GM12878 (cell line): Measurements from ENCODE around the gene EBF3. TPM values are rescaled to one million over a fixed set of nuclear protein-coding genes. Genes with fewer than 3 reads are reported as not detected.

Experiments used
- ATAC-seq: fragments of 200-7000 bp; cut with Tn5 transposase; 3 replicates; pipeline ENCODE4 v1.9.1; 2020; ENCODE audit warnings: mild to moderate bottlenecking, moderate library complexity
- BruUV-seq: library from RNA; stranded (reverse); fragments of 400-500 nt; replicated peaks from 2 replicates; lab custom pipeline; 2021; lab: Mats Ljungman, UMichigan
- CTCF ChIA-PET: fragments of 300-600 bp; sonication (Branson Sonifier 250); formaldehyde crosslinking; extraction: SDS; loops from one replicate; lab custom pipeline; 2021; ENCODE audit warnings: inconsistent platforms; lab: Yijun Ruan, JAX
- POLR2A ChIA-PET: fragments of 350-600 bp; formaldehyde crosslinking; extraction: SDS; loops from one replicate; lab custom pipeline; 2021; ENCODE audit warnings: inconsistent platforms; lab: Charles Lee
- RAD21 ChIA-PET: fragments of 300-600 bp; sonication (Branson Sonifier 250); formaldehyde crosslinking; loops from one replicate; lab custom pipeline; 2023; ENCODE audit warnings: antibody characterized with exemption; ENCODE audit not compliant: unreplicated experiment; lab: Charles Lee
- SMC1A ChIA-PET: fragments of 300-600 bp; sonication (Branson Sonifier 250); formaldehyde crosslinking; loops from one replicate; lab custom pipeline; 2023; ENCODE audit not compliant: unreplicated experiment, uncharacterized antibody; lab: Charles Lee
- DNase-seq: peaks from one replicate; pipeline ENCODE4 v3.0.0-alpha.2; 2011; ENCODE audit warnings: low read depth, low spot score
- FAIRE-seq: peaks from 3 replicates; lab custom pipeline; 2011; peaks lifted over from hg19 to GRCh38; lab: Jason Lieb, UNC
- H2AFZ ChIP-seq: 2 replicates; pipeline ENCODE4 v1.6.0; 2011; ENCODE audit warnings: low read depth, low read length, control low read depth; ENCODE audit not compliant: control insufficient read depth
- H3K27ac ChIP-seq: 2 replicates; pipeline ENCODE4 v1.5.1; 2011; ENCODE audit warnings: control low read depth; ENCODE audit not compliant: control insufficient read depth, insufficient read depth
- H3K27me3 ChIP-seq, 2 experiments: replicated peaks in 1 of 2; 2 replicates each; pipeline versions ENCODE4 v1.6.0 to v1.6.1; 2011; ENCODE audit warnings: low read length in 1 of 2; ENCODE audit not compliant: control insufficient read depth in 2 of 2, insufficient read depth in 2 of 2
- H3K36me3 ChIP-seq, 2 experiments: 2 replicates each; pipeline ENCODE4 v1.5.1; 2011; ENCODE audit warnings: low read length in 1 of 2; ENCODE audit not compliant: control insufficient read depth in 2 of 2, insufficient read depth in 2 of 2
- H3K4me1 ChIP-seq: 2 replicates; pipeline ENCODE4 v1.6.1; 2011; ENCODE audit warnings: mild to moderate bottlenecking, low read length, moderate library complexity, mixed read lengths; ENCODE audit not compliant: control insufficient read depth, insufficient read depth
- H3K4me2 ChIP-seq: 2 replicates; pipeline ENCODE4 v1.6.0; 2011; ENCODE audit warnings: control low read depth; ENCODE audit not compliant: control insufficient read depth, insufficient read depth
- H3K4me3 ChIP-seq: fragments of 200-600 bp; sonication (generic); 2 replicates; pipeline ENCODE4 v1.5.1; 2016
- H3K79me2 ChIP-seq: 2 replicates; pipeline ENCODE4 v1.6.0; 2011; ENCODE audit warnings: low read length; ENCODE audit not compliant: control insufficient read depth, insufficient read depth
- H3K9ac ChIP-seq: 2 replicates; pipeline ENCODE4 v1.8.0; 2011; ENCODE audit warnings: low read length, control low read depth, mixed read lengths; ENCODE audit not compliant: control insufficient read depth, insufficient read depth
- H3K9me3 ChIP-seq: replicated peaks from 3 replicates; pipeline ENCODE4 v1.5.1; 2011; ENCODE audit warnings: mild to moderate bottlenecking, low read length; ENCODE audit not compliant: control insufficient read depth, insufficient read depth
- H4K20me1 ChIP-seq: 2 replicates; pipeline ENCODE4 v1.6.0; 2011; ENCODE audit not compliant: control insufficient read depth, insufficient read depth
- ASH2L ChIP-seq: fragments of 300-600, 200-600 bp; sonication (generic); IDR thresholded peaks from 2 replicates; pipeline ENCODE4 v1.6.1; 2017; ENCODE audit warnings: low read depth, mild to moderate bottlenecking, borderline replicate concordance
- CBX3 ChIP-seq: fragments of 200-600 bp; sonication (generic); IDR thresholded peaks from 2 replicates; pipeline ENCODE4 v1.6.1; 2016; ENCODE audit warnings: low read depth, borderline replicate concordance
- FOS ChIP-seq: IDR thresholded peaks from 3 replicates; pipeline ENCODE4 v1.6.1; 2011; ENCODE audit warnings: borderline replicate concordance; ENCODE audit not compliant: insufficient read length; ENCODE audit errors: extremely low read depth
- FOXK2 ChIP-seq: fragments of 450-650 bp; IDR thresholded peaks from 2 replicates; pipeline ENCODE4 v1.6.1; 2017; ENCODE audit warnings: mild to moderate bottlenecking, moderate library complexity
- GATAD2B ChIP-seq: fragments of 450-650 bp; conservative IDR thresholded peaks from 2 replicates; pipeline ENCODE4 v1.6.1; 2017; ENCODE audit warnings: low read depth, mild to moderate bottlenecking, moderate library complexity
- PAX8 ChIP-seq: fragments of 450-650 bp; IDR thresholded peaks from 2 replicates; pipeline ENCODE4 v1.6.1; 2017; ENCODE audit warnings: mild to moderate bottlenecking, moderate library complexity
- POLR2AphosphoS2 ChIP-seq: IDR thresholded peaks from 2 replicates; pipeline ENCODE4 v1.6.1; 2011; ENCODE audit warnings: low read depth, mild to moderate bottlenecking, low read length, improper control_type of control experiment, moderate library complexity
- POLR2AphosphoS5 ChIP-seq: IDR thresholded peaks from 2 replicates; pipeline ENCODE4 v1.6.1; 2011; ENCODE audit warnings: mild to moderate bottlenecking, low read length, inconsistent platforms
- SIN3A ChIP-seq: IDR thresholded peaks from 2 replicates; pipeline ENCODE4 v1.6.1; 2012; ENCODE audit warnings: low read depth, low read length, improper control_type of control experiment
- TBL1XR1 ChIP-seq: IDR thresholded peaks from 2 replicates; pipeline ENCODE4 v1.6.1; 2012; ENCODE audit warnings: low read depth, low read length, improper control_type of control experiment
- TCF7 ChIP-seq: IDR thresholded peaks from 2 replicates; pipeline ENCODE4 v1.6.1; 2014; ENCODE audit warnings: antibody characterized with exemption, borderline replicate concordance
- ZNF207 ChIP-seq: fragments of 450-650 bp; IDR thresholded peaks from 2 replicates; pipeline ENCODE4 v1.6.1; 2014; ENCODE audit warnings: antibody characterized with exemption, mild to moderate bottlenecking, borderline replicate concordance
- WGBS: methylation state at CpG from one replicate; pipeline ENCODE4 v1.1.6; 2016; ENCODE audit warnings: low lambda C conversion rate; ENCODE audit not compliant: insufficient replicate concordance, insufficient coverage; ENCODE audit errors: missing lambda C conversion rate; 5-methylcytosine and 5-hydroxymethylcytosine counted together
- in situ Hi-C: fragments of 300-500 bp; cut with MboI; formaldehyde crosslinking; loops from 9 replicates; pipeline ENCODE4 v1.14.3; 2018; ENCODE audit warnings: mixed read lengths
- intact Hi-C: fragments of 100-400 bp; cut with micrococcal nuclease; formaldehyde crosslinking; loops from one replicate; pipeline ENCODE4 v1.14.2; 2022; ENCODE audit not compliant: unreplicated experiment
- polyA plus RNA-seq, 11 experiments: library from polyadenylated mRNA; depleted of rRNA in 4 of 11; unstranded in 6 of 11; stranded (reverse) in 5 of 11; fragments of >200 nt; fragmentation: Nextera tagmentation in 4 of 11; fragmentation: Illumina TruSeq in 1 of 11; extraction: Ambion mirVana in 4 of 11; extraction: Trizol in 1 of 11; gene quantifications; 1 replicate in 1 of 11; 2 replicates in 10 of 11; pipeline versions ENCODE4 v1.2.1 to v1.2.3, GENCODE V29; 2011 to 2016; ENCODE audit warnings: inconsistent platforms in 2 of 11, missing spikeins in 2 of 11, low read depth in 1 of 11
- total RNA-seq, 4 experiments: library from RNA; depleted of rRNA in 3 of 4; stranded (reverse); fragments of >200 nt in 3 of 4; fragmentation: Illumina TruSeq in 1 of 4; extraction: Trizol in 1 of 4; gene quantifications; 2 replicates each; pipeline versions ENCODE4 v1.2.1 to v1.2.3, GENCODE V29; 2013 to 2021
- TF ChIP-seq, protein P1 (sequence below): fragments of 450-650 bp; IDR thresholded peaks from 2 replicates; pipeline ENCODE4 v1.6.1; 2017; ENCODE audit warnings: borderline replicate concordance

Gene EBF3
- total and polyA plus RNA-seq, 10 of the 15 experiments (the other 5 are each of a cell fraction or from before 2014, with no cell fraction given): not detected

DNA sequence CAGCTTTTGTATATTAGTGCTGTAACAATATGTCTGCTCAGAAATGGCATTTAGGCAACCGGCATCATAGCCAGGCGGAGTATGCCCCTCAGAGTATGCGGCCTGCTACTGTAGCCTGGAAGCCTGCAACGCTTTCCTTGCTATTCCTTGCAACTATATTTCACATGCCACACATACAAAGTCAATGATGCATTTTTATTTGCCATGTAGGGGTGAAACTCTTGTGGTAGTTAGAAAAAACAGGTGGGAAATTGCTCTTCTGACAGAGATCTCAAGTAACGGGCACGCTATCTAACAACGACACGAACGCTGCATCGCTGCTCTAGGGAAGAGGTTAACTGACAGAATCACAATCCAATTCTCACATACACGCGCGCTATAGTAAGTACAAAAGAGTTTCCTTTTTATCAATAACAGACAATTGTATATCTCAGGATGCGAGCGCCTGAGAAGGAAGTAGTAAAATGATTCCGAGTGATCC, 5.9 kb downstream of the EBF3 start (continued):
- TF ChIP-seq, protein P1, sequence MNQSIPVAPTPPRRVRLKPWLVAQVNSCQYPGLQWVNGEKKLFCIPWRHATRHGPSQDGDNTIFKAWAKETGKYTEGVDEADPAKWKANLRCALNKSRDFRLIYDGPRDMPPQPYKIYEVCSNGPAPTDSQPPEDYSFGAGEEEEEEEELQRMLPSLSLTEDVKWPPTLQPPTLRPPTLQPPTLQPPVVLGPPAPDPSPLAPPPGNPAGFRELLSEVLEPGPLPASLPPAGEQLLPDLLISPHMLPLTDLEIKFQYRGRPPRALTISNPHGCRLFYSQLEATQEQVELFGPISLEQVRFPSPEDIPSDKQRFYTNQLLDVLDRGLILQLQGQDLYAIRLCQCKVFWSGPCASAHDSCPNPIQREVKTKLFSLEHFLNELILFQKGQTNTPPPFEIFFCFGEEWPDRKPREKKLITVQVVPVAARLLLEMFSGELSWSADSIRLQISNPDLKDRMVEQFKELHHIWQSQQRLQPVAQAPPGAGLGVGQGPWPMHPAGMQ: no peak
- TF ChIP-seq CBX3: no peak

DNA sequence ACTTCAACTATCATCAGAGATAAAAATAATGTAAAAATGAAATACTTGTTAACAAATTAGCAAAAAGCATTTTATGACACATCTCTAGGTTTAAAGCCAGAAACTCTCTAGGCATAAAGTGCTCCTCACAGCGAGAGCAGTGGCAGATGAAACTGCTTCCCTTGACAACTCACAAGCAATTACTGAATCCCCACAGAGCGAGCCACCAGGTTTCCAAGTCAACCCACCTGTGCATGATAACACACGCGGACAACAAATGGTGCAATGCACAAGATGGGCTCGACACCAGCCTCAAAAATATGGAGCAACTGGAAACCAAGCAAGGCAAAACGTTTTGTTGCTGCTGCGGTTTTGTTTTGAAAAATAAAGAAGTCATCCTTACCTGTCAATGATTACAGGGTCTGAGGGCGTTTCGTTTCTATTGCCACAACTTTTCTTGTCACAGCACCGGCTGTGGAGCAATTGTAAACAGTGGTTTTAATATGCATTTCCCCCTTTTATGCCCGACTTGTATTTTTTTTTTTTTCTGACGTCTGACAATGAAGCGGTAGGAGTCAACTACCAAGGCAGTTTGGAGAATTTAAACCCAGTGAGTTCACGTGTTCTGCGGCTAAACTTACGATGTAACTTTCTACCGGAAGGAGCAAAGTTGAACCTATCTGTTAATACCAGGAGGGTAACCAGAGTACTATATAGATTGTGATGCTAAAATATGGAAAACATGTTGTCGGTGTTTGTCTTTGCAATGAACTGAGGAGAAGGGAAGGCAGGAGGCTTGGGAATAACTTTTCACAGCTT, 7.0 kb downstream of the EBF3 start:
- SMC1A ChIA-PET: no interaction called here
- intact Hi-C loops: no loop called here
- Histone ChIP-seq H3K4me2 (no peak overlapping the region), H3K27me3 (peaks cover 0 to 7% of the 10 kb centered on the region in 2 experiments; a peak in 3 of 4 replicates), H3K79me2 (no peaks in the 10 kb centered on the region), H3K27ac (no peak overlapping the region), H3K4me1 (no peaks in the 10 kb centered on the region), H4K20me1 (no peaks in the 10 kb centered on the region), H3K9me3 (no peaks in the 10 kb centered on the region; the same call in 2 of the 3 replicates), H3K9ac (no peak overlapping the region), H2AFZ (no peak overlapping the region), H3K4me3 (no peak overlapping the region), H3K36me3 (no peaks in the 10 kb centered on the region)
- no peak for ATAC-seq
- no peak for FAIRE-seq
- TF ChIP-seq PAX8 (no peak), POLR2AphosphoS5 (no peak), TBL1XR1 (no peak), FOS (no peak), GATAD2B (no peak), SIN3A (no peak), FOXK2 (no peak), POLR2AphosphoS2 (no peak), ZNF207 (no peak), ASH2L (no peak), TCF7 (no peak)
- no TSS peak for BruUV-seq
- 36% methylated on average over 17 of the region's 18 CpGs for WGBS
- DNase-seq: no peak
- CTCF ChIA-PET: no interaction called here
- RAD21 ChIA-PET: no interaction called here
- POLR2A ChIA-PET: no interaction called here
- in situ Hi-C loops: no loop called here
